K562 (cell line): Measurements from ENCODE around the gene PRRG1. TPM values are rescaled to one million over a fixed set of nuclear protein-coding genes. Genes with fewer than 3 reads are reported as not detected.
"Not testable (repeated sequence)": the region's sequence is repeated elsewhere in the genome, so short reads cannot be mapped to it uniquely, and the experiment has no call there.

ENCODE experiments used
- ATAC-seq: fragments of 200-7000 bp; cut with Tn5 transposase; 3 replicates; pipeline ENCODE4 v1.9.1; 2020; ENCODE audit warnings: moderate library complexity
- BruUV-seq: library from RNA; stranded (reverse); fragments of 400-500 nt; replicated peaks from 2 replicates; lab custom pipeline; 2021; lab: Mats Ljungman, UMichigan
- CTCF ChIA-PET: fragments of 300-600 bp; formaldehyde crosslinking; extraction: SDS; loops from one replicate; lab custom pipeline; 2021; ENCODE audit warnings: low intra/inter-chr PET ratio; lab: Yijun Ruan, JAX
- POLR2A ChIA-PET: fragments of 300-600, 350-650 bp; sonication (Branson Sonifier 250); formaldehyde crosslinking; extraction: SDS; loops from one replicate; lab custom pipeline; 2021; ENCODE audit warnings: antibody characterized with exemption, inconsistent platforms; lab: Yijun Ruan, JAX
- DNase-seq, 4 experiments: peaks; one replicate each; pipeline versions ENCODE4 v3.0.0 to v3.0.0-alpha.2; 2011 to 2018; ENCODE audit warnings: low spot score in 3 of 4, mixed read lengths in 3 of 4; ENCODE audit errors: extremely low read depth in 1 of 4
- FAIRE-seq: peaks from 2 replicates; lab custom pipeline; 2011; peaks lifted over from hg19 to GRCh38; lab: Jason Lieb, UNC
- H2AFZ ChIP-seq: 2 replicates; pipeline ENCODE4 v1.6.0; 2011; ENCODE audit warnings: low read depth, low read length, control low read depth, inconsistent platforms
- H3K27ac ChIP-seq: fragments of 200-600 bp; 3 replicates; pipeline ENCODE4 v1.8.0; 2011; ENCODE audit warnings: low read depth, mild to moderate bottlenecking, control low read depth, inconsistent platforms, low read length, moderate library complexity, mixed read lengths; ENCODE audit errors: extremely low read depth
- H3K27me3 ChIP-seq, 2 experiments: fragments of 300-600 bp in 1 of 2; 2 replicates in 1 of 2; 3 replicates in 1 of 2; pipeline versions ENCODE4 v1.6.0 to v1.8.0; 2011; ENCODE audit warnings: inconsistent platforms in 2 of 2, low read length in 2 of 2, mild to moderate bottlenecking in 1 of 2, mixed read lengths in 1 of 2, moderate library complexity in 1 of 2; ENCODE audit not compliant: control insufficient read depth in 2 of 2, insufficient read depth in 2 of 2
- H3K36me3 ChIP-seq: fragments of 300-600 bp; 3 replicates; pipeline ENCODE4 v1.8.0; 2011; ENCODE audit warnings: mild to moderate bottlenecking, low read length, inconsistent platforms; ENCODE audit not compliant: control insufficient read depth, insufficient read depth
- H3K4me1 ChIP-seq, 2 experiments: fragments of 200-600 bp in 1 of 2; replicated peaks in 1 of 2; 2 replicates in 1 of 2; 3 replicates in 1 of 2; pipeline versions ENCODE4 v1.5.1 to v1.8.0; 2011; ENCODE audit warnings: inconsistent platforms in 2 of 2, low read length in 2 of 2, mild to moderate bottlenecking in 1 of 2, mixed read lengths in 1 of 2, moderate library complexity in 1 of 2; ENCODE audit not compliant: control insufficient read depth in 2 of 2, insufficient read depth in 2 of 2
- H3K4me2 ChIP-seq: 2 replicates; pipeline ENCODE4 v1.6.1; 2011; ENCODE audit warnings: low read length, control low read depth, inconsistent platforms, mixed read lengths; ENCODE audit not compliant: insufficient read depth
- H3K4me3 ChIP-seq: fragments of 200-600 bp; sonication (generic), shearing (Covaris generic); 2 replicates; pipeline ENCODE4 v1.5.1; 2016; ENCODE audit warnings: control low read depth, inconsistent platforms
- H3K79me2 ChIP-seq: fragments of 200-600 bp; 3 replicates; pipeline ENCODE4 v1.8.0; 2011; ENCODE audit warnings: low read length, inconsistent platforms; ENCODE audit not compliant: control insufficient read depth, insufficient read depth
- H3K9ac ChIP-seq, 2 experiments: 2 replicates each; pipeline versions ENCODE4 v1.6.0 to v1.6.1; 2011; ENCODE audit warnings: low read depth in 2 of 2, low read length in 2 of 2, control low read depth in 1 of 2, inconsistent platforms in 1 of 2, mild to moderate bottlenecking in 1 of 2, mixed read lengths in 1 of 2; ENCODE audit not compliant: insufficient read depth in 1 of 2
- H3K9me1 ChIP-seq: one replicate; pipeline ENCODE4 v1.6.0; 2011; ENCODE audit warnings: inconsistent platforms, mild to moderate bottlenecking, low read length, moderate library complexity; ENCODE audit not compliant: control insufficient read depth, insufficient read depth
- H3K9me3 ChIP-seq: replicated peaks from 2 replicates; pipeline ENCODE4 v1.5.1; 2011; ENCODE audit warnings: low read depth, low read length, inconsistent platforms; ENCODE audit not compliant: control insufficient read depth, insufficient read depth
- H4K20me1 ChIP-seq: replicated peaks from 2 replicates; pipeline ENCODE4 v1.6.1; 2011; ENCODE audit warnings: low read length, inconsistent platforms, mixed read lengths; ENCODE audit not compliant: control insufficient read depth, insufficient read depth
- TRIM24 ChIP-seq, 2 experiments: fragments of 450-650 bp; IDR thresholded peaks; 2 replicates each; pipeline ENCODE4 v1.6.1; 2016
- WGBS: fragments of 100-300 bp; shearing (Covaris generic); methylation state at CpG from one replicate; pipeline ENCODE4 v1.1.6; 2016; ENCODE audit warnings: low coverage, mixed read lengths; ENCODE audit not compliant: insufficient coverage; ENCODE audit errors: missing lambda C conversion rate; 5-methylcytosine and 5-hydroxymethylcytosine counted together
- in situ Hi-C: fragments of 300-500 bp; cut with MboI; formaldehyde crosslinking; loops from 4 replicates; pipeline ENCODE4 v1.15.0; 2018; ENCODE audit warnings: inconsistent platforms, mixed read lengths
- intact Hi-C: fragments of 100-400 bp; cut with micrococcal nuclease; formaldehyde crosslinking; loops from 2 replicates; pipeline ENCODE4 v1.14.2; 2022
- polyA plus RNA-seq, 8 experiments: library from polyadenylated mRNA; depleted of rRNA in 4 of 8; stranded (reverse) in 5 of 8; unstranded in 3 of 8; fragments of >200 nt; fragmentation: Nextera tagmentation in 2 of 8; fragmentation: Illumina TruSeq in 1 of 8; extraction: Ambion mirVana in 2 of 8; extraction: Trizol in 1 of 8; gene quantifications; 2 replicates each; pipeline versions ENCODE4 v1.2.1 to v1.2.3, GENCODE V29; 2011 to 2014; ENCODE audit warnings: inconsistent platforms in 1 of 8, missing spikeins in 1 of 8
- total RNA-seq, 7 experiments: library from RNA; depleted of rRNA in 6 of 7; stranded (reverse); fragments of >200 nt in 6 of 7; fragmentation: Illumina TruSeq in 2 of 7; extraction: Trizol in 2 of 7; gene quantifications; 2 replicates each; pipeline versions ENCODE4 v1.2.1 to v1.2.3, GENCODE V29; 2011 to 2021; ENCODE audit warnings: low replicate concordance in 1 of 7

Gene PRRG1
- total and polyA plus RNA-seq, 9 of the 15 experiments (the other 6 are each of a cell fraction or from before 2014, with no cell fraction given): 1.7 to 11.8 (median 4.2) TPM

DNA sequence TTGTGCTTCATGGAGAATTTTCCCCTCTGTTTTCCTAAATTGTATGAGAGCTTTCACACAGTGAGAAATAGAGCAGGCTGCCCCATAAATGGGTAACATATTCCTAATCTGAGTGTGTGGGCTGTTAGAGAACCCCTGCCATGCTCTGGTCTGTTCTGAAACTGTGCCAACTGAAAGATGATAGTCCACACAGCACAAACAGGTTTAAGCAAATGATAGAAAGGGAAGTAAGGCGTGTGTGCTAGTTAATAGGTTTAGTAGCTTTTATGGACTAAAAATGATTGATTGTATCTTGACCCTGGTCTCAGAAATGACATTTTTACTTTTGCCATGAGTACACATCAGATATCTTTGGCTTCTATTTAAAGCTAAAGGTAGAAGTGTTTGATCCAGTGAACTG lies 106.2 kb downstream of the PRRG1 start:
- Histone ChIP-seq H3K9me1 (no peaks in the 10 kb centered on the region), H3K36me3 (no peaks in the 10 kb centered on the region), H3K9ac (no peak overlapping the region), H4K20me1 (no peaks in the 10 kb centered on the region), H2AFZ (no peak overlapping the region), H3K4me2 (no peak overlapping the region), H3K4me1 (no peaks in the 10 kb centered on the region), H3K9me3 (no peaks in the 10 kb centered on the region), H3K27me3 (no peaks in the 10 kb centered on the region), H3K27ac (no peak overlapping the region), H3K4me3 (no peak overlapping the region), H3K79me2 (no peaks in the 10 kb centered on the region)
- ATAC-seq: no peak
- TF ChIP-seq TRIM24 (IDR thresholded peaks at IDR 0.05): no peak
- DNase-seq: no peak
- CTCF ChIA-PET: no interaction called here
- no TSS peak for BruUV-seq
- intact Hi-C loops (no loop called here), in situ Hi-C loops (no loop called here)
- POLR2A ChIA-PET: no interaction called here
- 57% methylated on average over 1 of the region's 1 CpG for WGBS
- no peak for FAIRE-seq

DNA sequence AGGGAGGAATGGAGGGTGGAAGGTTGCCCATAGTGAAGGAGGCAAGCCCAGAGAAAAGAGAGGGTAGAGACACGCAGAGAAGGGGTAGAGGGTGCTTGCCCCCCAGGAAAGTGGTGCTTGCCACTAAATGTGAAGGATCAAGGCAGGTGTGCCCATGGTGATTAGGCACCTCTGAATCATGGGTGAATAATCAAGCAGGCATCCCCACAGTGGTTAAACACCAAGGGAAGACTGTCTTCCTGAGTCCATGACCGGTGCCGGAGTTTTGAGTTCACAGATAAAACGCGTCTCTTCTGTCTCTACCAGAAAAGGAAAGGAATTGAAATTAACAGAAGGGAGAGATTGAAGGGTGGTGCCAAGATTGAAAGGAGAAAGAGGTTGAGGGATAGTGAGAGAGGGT lies 111.1 kb downstream of the PRRG1 start:
- H3K4me3 ChIP-seq, H4K20me1 ChIP-seq, H3K27me3 ChIP-seq, in situ Hi-C loops, H2AFZ ChIP-seq, H3K9ac ChIP-seq, H3K9me3 ChIP-seq, H3K4me2 ChIP-seq, DNase-seq, CTCF ChIA-PET, H3K36me3 ChIP-seq, H3K79me2 ChIP-seq, intact Hi-C loops, H3K9me1 ChIP-seq, ATAC-seq, FAIRE-seq, BruUV-seq, H3K4me1 ChIP-seq, H3K27ac ChIP-seq, POLR2A ChIA-PET: not testable (repeated sequence)
- WGBS: 46% methylated on average over 4 of the region's 5 CpGs
